ENCODE data around the gene CAMK2N1. TPM values are rescaled to one million over a fixed set of nuclear protein-coding genes. Genes with fewer than 3 reads are reported as not detected.

The CAMK2N1 gene
- total and polyA plus RNA-seq, 2 of the 8 experiments (the other 6 are each of a cell fraction or from before 2014, with no cell fraction given): 2.3 to 5.6 TPM

GRCh38 chr1:20478057-20478635, 7.9 kb downstream of the CAMK2N1 start:
- Histone ChIP-seq H3K79me2 (ENCODE audit: control insufficient read depth in 1 of 2, insufficient read depth in 2 of 2, low read length in 2 of 2) (no peaks in the 10 kb centered on the region), H3K56ac (replicated peaks; ENCODE audit: insufficient read length, low read depth, low read length) (no peak overlapping the region), H2BK20ac (ENCODE audit: low read length) (no peak overlapping the region), H3K9ac (replicated peaks in 1 of 4; ENCODE audit: extremely low read depth in 1 of 4, low read depth in 3 of 4, low read length in 3 of 4) (no peak overlapping the region), H4K8ac (ENCODE audit: extremely low read depth, insufficient read depth, low read length) (no peak overlapping the region), H3K4me3 (ENCODE audit: extremely low read depth in 1 of 4, insufficient read depth in 2 of 4, low read depth in 3 of 4, low read length in 4 of 4) (no peak overlapping the region), H2AFZ (ENCODE audit: low read length) (no peak overlapping the region), H3K14ac (ENCODE audit: insufficient read length) (no peak overlapping the region), H3K27me3 (replicated peaks in 1 of 4; ENCODE audit: control insufficient read depth in 3 of 4, extremely low read depth in 1 of 4, insufficient read depth in 3 of 4, low read length in 3 of 4) (peaks cover 0 to 19% (median 12%) of the 10 kb centered on the region in 4 experiments; a peak in 6 of 7 replicates), H2BK5ac (ENCODE audit: low read depth, low read length) (no peak overlapping the region), H3K23me2 (ENCODE audit: low read depth, low read length) (peaks cover 5% of the 10 kb centered on the region; the same call in 1 of the 2 replicates), H2AK5ac (ENCODE audit: low read depth, low read length) (no peak overlapping the region), H3K4me2 (ENCODE audit: insufficient read depth in 1 of 2, low read depth in 2 of 2, low read length in 2 of 2) (no peak overlapping the region), H3K9me3 (ENCODE audit: insufficient read depth in 2 of 2, low read depth in 1 of 2, low read length in 1 of 2) (no peaks in the 10 kb centered on the region), H4K91ac (replicated peaks; ENCODE audit: insufficient read length, low read length) (no peak overlapping the region), H2BK120ac (replicated peaks; ENCODE audit: low read depth, low read length) (no peak overlapping the region), H3K4ac (replicated peaks; ENCODE audit: insufficient read length, low read depth, low read length) (no peak overlapping the region), H3K4me1 (replicated peaks in 1 of 4; ENCODE audit: control insufficient read depth in 3 of 4, insufficient read depth in 4 of 4, low read length in 3 of 4) (peaks cover 12 to 23% (median 18%) of the 10 kb centered on the region in 4 experiments; a peak in 6 of 7 replicates), H3K79me1 (ENCODE audit: low read depth, low read length) (no peaks in the 10 kb centered on the region), H2BK12ac (ENCODE audit: low read depth, low read length) (no peak overlapping the region; the same call in 1 of the 2 replicates), H2BK15ac (ENCODE audit: low read length) (no peak overlapping the region), H4K20me1 (replicated peaks in 1 of 2; ENCODE audit: control insufficient read depth in 1 of 2, insufficient read depth in 2 of 2, low read length in 2 of 2) (peaks cover 0 to 3% of the 10 kb centered on the region in 2 experiments), H3K18ac (ENCODE audit: extremely low read depth, low read length) (no peak overlapping the region), H3K27ac (ENCODE audit: low read depth, low read length) (no peak overlapping the region), H3K23ac (ENCODE audit: insufficient read length) (no peak overlapping the region), H4K5ac (ENCODE audit: insufficient read length, low read depth, low read length) (no peak overlapping the region), H3K36me3 (ENCODE audit: control insufficient read depth in 2 of 4, insufficient read depth in 4 of 4, low read length in 3 of 4) (no peaks in the 10 kb centered on the region)
- WGBS, 2 experiments (ENCODE audit: extremely low coverage in 1 of 2, insufficient coverage in 1 of 2, insufficient read length in 1 of 2, insufficient replicate concordance in 2 of 2, low coverage in 1 of 2, low lambda C conversion rate in 2 of 2, missing lambda C conversion rate in 1 of 2): 82% methylated on average over 5 of the region's 5 CpGs; no CpG with 5 or more reads in 1 of the 2 experiments
- FAIRE-seq (no peak), DNase-seq (ENCODE audit: low read depth in 1 of 2, low spot score in 2 of 2) (no peak)
- TF ChIP-seq KDM5A (IDR thresholded peaks at IDR 0.05; ENCODE audit: low read length) (no peak), ZNF274 (IDR thresholded peaks at IDR 0.05; ENCODE audit: borderline replicate concordance, extremely low read depth, low read length) (no peak), EZH2 (IDR thresholded peaks at IDR 0.05; ENCODE audit: low read depth, low read length, severe bottlenecking) (no peak), BACH1 (IDR thresholded peaks at IDR 0.05; ENCODE audit: low read length) (no peak), CHD2 (IDR thresholded peaks at IDR 0.05; ENCODE audit: low read length) (no peak), ASH2L (IDR thresholded peaks at IDR 0.05; ENCODE audit: low read length) (no peak), SP1 (IDR thresholded peaks at IDR 0.05; ENCODE audit: low read depth, low read length) (no peak), NRF1 (IDR thresholded peaks at IDR 0.05; ENCODE audit: low read depth, low read length) (no peak), RFX5 (IDR thresholded peaks at IDR 0.05; ENCODE audit: borderline replicate concordance, low read depth, low read length) (no peak), JUN (IDR thresholded peaks at IDR 0.05; ENCODE audit: low read depth, low read length) (no peak), HDAC2 (IDR thresholded peaks at IDR 0.05; ENCODE audit: borderline replicate concordance in 1 of 2, low read depth in 2 of 2, low read length in 2 of 2) (no peak), CBX5 (IDR thresholded peaks at IDR 0.05; ENCODE audit: low read depth, low read length) (no peak), CHD1 (IDR thresholded peaks at IDR 0.05; ENCODE audit: low read depth, low read length) (no peak)
- ChIA-PET CTCF (ENCODE audit: partially characterized antibody) (no interaction called here), POLR2A (ENCODE audit: partially characterized antibody) (interaction anchor here (1.3 kb wide), 1 partner anchor 12 kb away, joined by 3 read pairs; no protein-coding TSS in a partner anchor)

Data from H1 (cell line).